Measurements from ENCODE around the gene LMOD2. TPM values are rescaled to one million over a fixed set of nuclear protein-coding genes. Genes with fewer than 3 reads are reported as not detected.

LMOD2 gene, protein sequence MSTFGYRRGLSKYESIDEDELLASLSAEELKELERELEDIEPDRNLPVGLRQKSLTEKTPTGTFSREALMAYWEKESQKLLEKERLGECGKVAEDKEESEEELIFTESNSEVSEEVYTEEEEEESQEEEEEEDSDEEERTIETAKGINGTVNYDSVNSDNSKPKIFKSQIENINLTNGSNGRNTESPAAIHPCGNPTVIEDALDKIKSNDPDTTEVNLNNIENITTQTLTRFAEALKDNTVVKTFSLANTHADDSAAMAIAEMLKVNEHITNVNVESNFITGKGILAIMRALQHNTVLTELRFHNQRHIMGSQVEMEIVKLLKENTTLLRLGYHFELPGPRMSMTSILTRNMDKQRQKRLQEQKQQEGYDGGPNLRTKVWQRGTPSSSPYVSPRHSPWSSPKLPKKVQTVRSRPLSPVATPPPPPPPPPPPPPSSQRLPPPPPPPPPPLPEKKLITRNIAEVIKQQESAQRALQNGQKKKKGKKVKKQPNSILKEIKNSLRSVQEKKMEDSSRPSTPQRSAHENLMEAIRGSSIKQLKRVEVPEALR
- not detected for polyA plus RNA-seq (2012; ENCODE audit: insufficient read depth, insufficient read length, low read depth)

- no peaks in the 10 kb centered on the region for H3K36me3 ChIP-seq
- TF ChIP-seq, protein P1, sequence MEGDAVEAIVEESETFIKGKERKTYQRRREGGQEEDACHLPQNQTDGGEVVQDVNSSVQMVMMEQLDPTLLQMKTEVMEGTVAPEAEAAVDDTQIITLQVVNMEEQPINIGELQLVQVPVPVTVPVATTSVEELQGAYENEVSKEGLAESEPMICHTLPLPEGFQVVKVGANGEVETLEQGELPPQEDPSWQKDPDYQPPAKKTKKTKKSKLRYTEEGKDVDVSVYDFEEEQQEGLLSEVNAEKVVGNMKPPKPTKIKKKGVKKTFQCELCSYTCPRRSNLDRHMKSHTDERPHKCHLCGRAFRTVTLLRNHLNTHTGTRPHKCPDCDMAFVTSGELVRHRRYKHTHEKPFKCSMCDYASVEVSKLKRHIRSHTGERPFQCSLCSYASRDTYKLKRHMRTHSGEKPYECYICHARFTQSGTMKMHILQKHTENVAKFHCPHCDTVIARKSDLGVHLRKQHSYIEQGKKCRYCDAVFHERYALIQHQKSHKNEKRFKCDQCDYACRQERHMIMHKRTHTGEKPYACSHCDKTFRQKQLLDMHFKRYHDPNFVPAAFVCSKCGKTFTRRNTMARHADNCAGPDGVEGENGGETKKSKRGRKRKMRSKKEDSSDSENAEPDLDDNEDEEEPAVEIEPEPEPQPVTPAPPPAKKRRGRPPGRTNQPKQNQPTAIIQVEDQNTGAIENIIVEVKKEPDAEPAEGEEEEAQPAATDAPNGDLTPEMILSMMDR (IDR thresholded peaks at IDR 0.05; ENCODE audit: low read depth, low read length) = no peak
- no peaks in the 10 kb centered on the region for H3K27me3 ChIP-seq
- no peak for DNase-seq
- no peak within 1 kb of the TSS for H3K4me3 ChIP-seq (ENCODE audit: low read depth, low read length)
- H3K9me3 ChIP-seq = no peaks in the 10 kb centered on the region
- no peaks in the 10 kb centered on the region for H3K4me1 ChIP-seq
Measured at GRCh38 chr7:123655614-123656013, at the start of gene LMOD2. Gene LMOD2 (plus strand): TSS chr7:123655866. CDS start chr7:123655964, 98 bp downstream.

DNA sequence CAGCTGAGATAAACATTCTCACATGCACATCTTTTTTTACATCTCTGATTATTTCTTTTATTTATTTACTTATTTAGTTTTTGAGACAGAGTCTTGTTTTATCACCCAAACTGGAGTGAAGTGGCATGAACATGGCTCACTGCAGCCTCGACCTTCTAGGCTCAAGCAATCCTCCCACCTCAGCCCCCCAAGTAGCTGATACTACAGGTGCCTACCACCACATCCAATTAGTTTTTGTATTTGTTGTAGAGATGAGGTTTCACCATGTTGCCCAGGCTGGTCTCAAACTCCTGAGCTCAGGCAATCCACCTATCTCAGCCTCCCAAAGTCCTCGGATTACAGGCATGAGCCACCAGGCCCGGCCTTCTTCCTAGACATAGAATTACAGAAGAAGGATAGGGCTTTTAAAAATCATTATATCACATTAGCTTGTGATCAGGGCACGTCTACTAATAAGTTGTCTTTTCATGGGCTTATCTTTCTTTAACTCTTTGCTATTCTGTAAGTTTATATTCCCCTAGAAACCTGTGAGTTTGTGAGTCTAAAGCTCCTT, 48.2 kb upstream of the LMOD2 start:
- no peak for DNase-seq
- no peak overlapping the region for H3K4me3 ChIP-seq (ENCODE audit: low read depth, low read length)
- H3K36me3 ChIP-seq = no peaks in the 10 kb centered on the region
- TF ChIP-seq, protein P1 (IDR thresholded peaks at IDR 0.05; ENCODE audit: low read depth, low read length) = no peak
- H3K9me3 ChIP-seq = no peaks in the 10 kb centered on the region
- no peaks in the 10 kb centered on the region for H3K27me3 ChIP-seq
- H3K4me1 ChIP-seq = no peaks in the 10 kb centered on the region

GRCh38 chr7:123608991-123609882, 46.4 kb upstream of the LMOD2 start:
- no peak overlapping the region for H3K4me3 ChIP-seq (ENCODE audit: low read depth, low read length)
- no peaks in the 10 kb centered on the region for H3K27me3 ChIP-seq
- H3K9me3 ChIP-seq = no peaks in the 10 kb centered on the region
- no peaks in the 10 kb centered on the region for H3K36me3 ChIP-seq
- DNase-seq = no peak
- no peaks in the 10 kb centered on the region for H3K4me1 ChIP-seq
- TF ChIP-seq, protein P1 (IDR thresholded peaks at IDR 0.05; ENCODE audit: low read depth, low read length) = no peak

DNA sequence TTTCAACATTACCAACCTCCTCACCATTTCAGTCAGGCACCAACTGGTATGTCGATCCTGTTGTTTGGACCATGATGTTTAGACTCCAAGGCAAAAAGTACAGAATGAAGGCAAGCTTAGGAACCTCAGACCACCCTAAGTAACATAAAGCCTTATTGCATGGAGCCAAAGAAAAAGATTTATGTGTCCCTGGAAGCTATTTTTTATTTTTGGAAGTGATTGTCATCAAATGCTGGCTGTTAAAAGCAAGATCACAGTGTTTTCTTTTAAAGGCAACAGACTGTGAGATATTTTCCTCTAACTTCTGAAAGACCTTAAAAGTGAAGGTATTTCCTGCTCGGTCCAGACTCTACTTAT, 45.8 kb upstream of the LMOD2 start:
- no peak overlapping the region for H3K4me3 ChIP-seq (ENCODE audit: low read depth, low read length)
- H3K4me1 ChIP-seq = no peaks in the 10 kb centered on the region
- TF ChIP-seq, protein P1 (IDR thresholded peaks at IDR 0.05; ENCODE audit: low read depth, low read length) = no peak
- no peak for DNase-seq
- no peaks in the 10 kb centered on the region for H3K9me3 ChIP-seq
- H3K27me3 ChIP-seq = no peaks in the 10 kb centered on the region
- H3K36me3 ChIP-seq = no peaks in the 10 kb centered on the region

DNA sequence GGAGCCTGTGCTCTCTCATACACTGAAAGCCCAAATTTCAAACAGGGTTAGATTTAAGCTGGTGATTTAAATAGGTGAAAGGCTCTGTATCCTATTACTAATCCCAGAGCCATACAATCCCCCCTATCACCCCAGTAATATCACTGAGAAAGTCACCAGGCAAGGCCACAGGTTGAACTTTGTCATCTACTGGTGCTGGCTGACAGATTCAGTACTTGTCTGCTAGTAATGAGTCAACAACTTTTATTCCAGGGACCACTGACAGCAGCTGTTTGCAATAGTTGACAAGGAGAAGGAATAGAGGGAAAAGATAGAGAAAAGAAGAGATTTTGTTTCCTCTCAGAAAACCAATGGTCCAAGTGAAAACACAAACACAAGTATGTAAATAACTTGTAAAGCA, 43.6 kb upstream of the LMOD2 start:
- no peak for DNase-seq
- Histone ChIP-seq H3K9me3 (no peaks in the 10 kb centered on the region), H3K27me3 (no peaks in the 10 kb centered on the region), H3K4me1 (no peaks in the 10 kb centered on the region), H3K36me3 (no peaks in the 10 kb centered on the region), H3K4me3 (ENCODE audit: low read depth, low read length) (no peak overlapping the region)
- TF ChIP-seq, protein P1 (IDR thresholded peaks at IDR 0.05; ENCODE audit: low read depth, low read length) = no peak
